ENCODE data around the gene KLHDC4.
"Not testable (repeated sequence)": the region's sequence is repeated elsewhere in the genome, so short reads cannot be mapped to it uniquely, and the experiment has no call there.

Gene KLHDC4

GRCh38 chr16:87684106-87684677 lies 81.6 kb downstream of the KLHDC4 start:
- no peak for DNase-seq (ENCODE audit: low spot score)

GRCh38 chr16:87682852-87683399 lies 82.9 kb downstream of the KLHDC4 start:
- no peak for DNase-seq (ENCODE audit: low spot score)

- DNase-seq (ENCODE audit: low spot score): no peak
These were observed 83.7 kb downstream of the KLHDC4 start for GRCh38 chr16:87681981-87682570.

GRCh38 chr16:87681051-87681602 lies 84.7 kb downstream of the KLHDC4 start:
- not testable (repeated sequence) for DNase-seq (ENCODE audit: low spot score)

GRCh38 chr16:87680272-87680644 lies 85.5 kb downstream of the KLHDC4 start:
- DNase-seq (ENCODE audit: low spot score): no peak

- DNase-seq (ENCODE audit: low spot score): no peak
These were observed 86.1 kb downstream of the KLHDC4 start for GRCh38 chr16:87679593-87680271.

GRCh38 chr16:87678618-87679017 lies 87.2 kb downstream of the KLHDC4 start:
- DNase-seq (ENCODE audit: low spot score): no peak

GRCh38 chr16:87677830-87678229 lies 88.0 kb downstream of the KLHDC4 start:
- no peak for DNase-seq (ENCODE audit: low spot score)

GRCh38 chr16:87675111-87675719 lies 90.6 kb downstream of the KLHDC4 start:
- DNase-seq (ENCODE audit: low spot score): no peak

- no peak for DNase-seq (ENCODE audit: low spot score)
These were observed 91.4 kb downstream of the KLHDC4 start for GRCh38 chr16:87674419-87674818.

GRCh38 chr16:87671715-87672270 lies 94.0 kb downstream of the KLHDC4 start:
- DNase-seq (ENCODE audit: low spot score): no peak

- no peak for DNase-seq (ENCODE audit: low spot score)
These were observed 94.6 kb downstream of the KLHDC4 start for GRCh38 chr16:87671221-87671620.

GRCh38 chr16:87669672-87670071 lies 96.1 kb downstream of the KLHDC4 start:
- no peak for DNase-seq (ENCODE audit: low spot score)

GRCh38 chr16:87667946-87668345 lies 97.8 kb downstream of the KLHDC4 start:
- DNase-seq (ENCODE audit: low spot score): no peak

- no peak for DNase-seq (ENCODE audit: low spot score)
These were observed 98.3 kb downstream of the KLHDC4 start for GRCh38 chr16:87667443-87667842.

- no peak for DNase-seq (ENCODE audit: low spot score)
These were observed 98.9 kb downstream of the KLHDC4 start for GRCh38 chr16:87666919-87667318.

- no peak for DNase-seq (ENCODE audit: low spot score)
These were observed 100.6 kb downstream of the KLHDC4 start for GRCh38 chr16:87665193-87665592.

GRCh38 chr16:87664792-87665191 lies 101.0 kb downstream of the KLHDC4 start:
- no peak for DNase-seq (ENCODE audit: low spot score)

- no peak for DNase-seq (ENCODE audit: low spot score)
These were observed 103.3 kb downstream of the KLHDC4 start for GRCh38 chr16:87662254-87663204.

GRCh38 chr16:87661561-87661960 lies 104.2 kb downstream of the KLHDC4 start:
- DNase-seq (ENCODE audit: low spot score): no peak

GRCh38 chr16:87658564-87659225 lies 107.1 kb downstream of the KLHDC4 start:
- no peak for DNase-seq (ENCODE audit: low spot score)
